PFSK-1 (cell line): ENCODE data around the gene GPR65.

Experiments used
- POLR2AphosphoS5 ChIP-seq: IDR thresholded peaks from 2 replicates; pipeline ENCODE4 v1.6.1; 2012; ENCODE audit warnings: low read depth, mild to moderate bottlenecking, control low read depth, low read length, moderate library complexity
- REST ChIP-seq, 2 experiments: IDR thresholded peaks; 2 replicates each; pipeline versions ENCODE4 v1.6.1 to v1.8.0; 2011 to 2012; ENCODE audit warnings: low read depth in 2 of 2, low read length in 2 of 2, control low read depth in 1 of 2, inconsistent platforms in 1 of 2, mild to moderate bottlenecking in 1 of 2, moderate library complexity in 1 of 2; ENCODE audit not compliant: insufficient read depth in 1 of 2
- TAF1 ChIP-seq: IDR thresholded peaks from 2 replicates; pipeline ENCODE4 v1.6.1; 2012; ENCODE audit warnings: low read length, control low read depth, borderline replicate concordance; ENCODE audit not compliant: insufficient read depth

- TF ChIP-seq POLR2AphosphoS5 (no peak), TAF1 (no peak), REST (IDR thresholded peaks at IDR 0.05; ENCODE audit: insufficient read depth in 1 of 2, low read depth in 2 of 2, low read length in 2 of 2) (no peak)
These were observed 43.7 kb upstream of the GPR65 start for GRCh38 chr14:87961246-87961645.
